Stomach (tissue), 4 donors: ENCODE results near the gene CCDC78.

Source experiments
- CTCF ChIP-seq, 7 experiments: fragments of 450-650 bp in 4 of 7; fragments of 200-600 bp in 3 of 7; sonication (generic) in 3 of 7; IDR thresholded peaks; one replicate each; pipeline ENCODE4 v1.5.1; 2016 to 2019; ENCODE audit warnings: antibody characterized with exemption in 7 of 7, control low read depth in 2 of 7, mild to moderate bottlenecking in 1 of 7
- EP300 ChIP-seq: sonication (generic); formaldehyde crosslinking; IDR thresholded peaks from one replicate; pipeline ENCODE4 v1.6.1; 2017; ENCODE audit warnings: antibody characterized with exemption
- POLR2A ChIP-seq, 4 donors: fragments of 450-650 bp; IDR thresholded peaks; one replicate each; pipeline ENCODE4 v1.6.1; 2016; ENCODE audit warnings: antibody characterized with exemption in 4 of 4, control low read depth in 2 of 4, mild to moderate bottlenecking in 1 of 4, moderate library complexity in 1 of 4
- POLR2AphosphoS5 ChIP-seq, 3 donors: sonication (generic); formaldehyde crosslinking; IDR thresholded peaks; one replicate each; pipeline ENCODE4 v1.6.1; 2016; ENCODE audit warnings: antibody characterized with exemption in 3 of 3

- no peak for TF ChIP-seq CTCF (IDR thresholded peaks at IDR 0.05)
- no peak for TF ChIP-seq POLR2AphosphoS5 (IDR thresholded peaks at IDR 0.05)
- TF ChIP-seq EP300 = no peak
- TF ChIP-seq POLR2A (IDR thresholded peaks at IDR 0.05) = no peak
These were observed 43.0 kb upstream of the CCDC78 start for GRCh38 chr16:769184-769784.
